Trophoblast cell (in vitro differentiated cells and primary cell): ENCODE data around the gene LRCOL1.
A peak's percentile ranks its signal among the peaks of the same experiment; 100 is the strongest.

Source experiments
- DNase-seq, 2 donors: peaks; one replicate each; pipeline ENCODE4 v3.0.0-alpha.2; 2016
- H2AFZ ChIP-seq: 2 replicates; pipeline ENCODE4 v1.6.1; 2013; ENCODE audit warnings: low read length, moderate library complexity, mild to moderate bottlenecking; ENCODE audit not compliant: insufficient read depth, poor library complexity
- H2AK5ac ChIP-seq: 2 replicates; pipeline ENCODE4 v1.6.1; 2013; ENCODE audit warnings: mild to moderate bottlenecking, low read length
- H2BK120ac ChIP-seq: 2 replicates; pipeline ENCODE4 v1.6.1; 2013; ENCODE audit warnings: low read length, mild to moderate bottlenecking, moderate library complexity; ENCODE audit not compliant: insufficient read depth, poor library complexity
- H2BK12ac ChIP-seq: 2 replicates; pipeline ENCODE4 v1.6.1; 2013; ENCODE audit warnings: mild to moderate bottlenecking, low read length, moderate library complexity
- H2BK5ac ChIP-seq: 2 replicates; pipeline ENCODE4 v1.6.1; 2013; ENCODE audit warnings: low read length, low read depth, moderate library complexity, mild to moderate bottlenecking; ENCODE audit not compliant: poor library complexity
- H3K14ac ChIP-seq: 2 replicates; pipeline ENCODE4 v1.6.1; 2013; ENCODE audit warnings: mild to moderate bottlenecking, low read length
- H3K18ac ChIP-seq: 2 replicates; pipeline ENCODE4 v1.6.1; 2013; ENCODE audit warnings: mild to moderate bottlenecking, low read length
- H3K23ac ChIP-seq: 2 replicates; pipeline ENCODE4 v1.6.1; 2013; ENCODE audit warnings: low read length
- H3K27ac ChIP-seq: 2 replicates; pipeline ENCODE4 v1.5.1; 2013; ENCODE audit warnings: low read depth, mild to moderate bottlenecking, inconsistent platforms, low read length, moderate library complexity
- H3K27me3 ChIP-seq: 2 replicates; pipeline ENCODE4 v1.6.1; 2013; ENCODE audit warnings: inconsistent platforms, mild to moderate bottlenecking, low read length, moderate library complexity; ENCODE audit not compliant: insufficient read depth
- H3K36me3 ChIP-seq, 2 experiments: 1 replicate in 1 of 2; 2 replicates in 1 of 2; pipeline ENCODE4 v1.6.1; 2013; ENCODE audit warnings: low read length in 2 of 2, mild to moderate bottlenecking in 2 of 2, moderate library complexity in 1 of 2; ENCODE audit not compliant: insufficient read depth in 2 of 2, control insufficient read depth in 1 of 2
- H3K4ac ChIP-seq: 2 replicates; pipeline ENCODE4 v1.6.1; 2013; ENCODE audit warnings: low read depth, mild to moderate bottlenecking, low read length, moderate library complexity
- H3K4me1 ChIP-seq, 2 experiments: 1 replicate in 1 of 2; 2 replicates in 1 of 2; pipeline ENCODE4 v1.6.1; 2013; ENCODE audit warnings: low read length in 2 of 2, mild to moderate bottlenecking in 2 of 2, moderate library complexity in 1 of 2; ENCODE audit not compliant: insufficient read depth in 2 of 2, control insufficient read depth in 1 of 2
- H3K4me2 ChIP-seq: 2 replicates; pipeline ENCODE4 v1.6.1; 2013; ENCODE audit warnings: inconsistent platforms, mild to moderate bottlenecking, low read length, moderate library complexity
- H3K4me3 ChIP-seq: 2 replicates; pipeline ENCODE4 v1.5.1; 2013; ENCODE audit warnings: mild to moderate bottlenecking, low read depth, low read length, inconsistent platforms
- H3K79me1 ChIP-seq: one replicate; pipeline ENCODE4 v1.6.1; 2013; ENCODE audit warnings: low read length
- H3K79me2 ChIP-seq: 2 replicates; pipeline ENCODE4 v1.6.1; 2013; ENCODE audit warnings: low read length, mild to moderate bottlenecking; ENCODE audit not compliant: control insufficient read depth, insufficient read depth, poor library complexity
- H3K9ac ChIP-seq: 2 replicates; pipeline ENCODE4 v1.6.1; 2013; ENCODE audit warnings: mild to moderate bottlenecking, low read length
- H3K9me3 ChIP-seq: 2 replicates; pipeline ENCODE4 v1.6.1; 2013; ENCODE audit warnings: low read depth, mild to moderate bottlenecking, control low read depth, inconsistent platforms, low read length; ENCODE audit not compliant: insufficient read depth
- H4K12ac ChIP-seq: 2 replicates; pipeline ENCODE4 v1.6.1; 2013; ENCODE audit warnings: low read depth, mild to moderate bottlenecking, low read length, moderate library complexity
- H4K8ac ChIP-seq: 2 replicates; pipeline ENCODE4 v1.6.1; 2013; ENCODE audit warnings: low read depth, mild to moderate bottlenecking, low read length, moderate library complexity
- H4K91ac ChIP-seq: one replicate; pipeline ENCODE4 v1.6.1; 2013; ENCODE audit warnings: low read depth, mild to moderate bottlenecking, low read length, moderate library complexity
- WGBS: extraction: QIAGEN DNeasy Blood & Tissue Kit; methylation state at CpG from one replicate; pipeline ENCODE4 v1.1.7; 2013; ENCODE audit warnings: missing lambda C conversion rate; ENCODE audit not compliant: insufficient read length, insufficient coverage; ENCODE audit errors: extremely low coverage; 5-methylcytosine and 5-hydroxymethylcytosine counted together

LRCOL1 gene

DNA sequence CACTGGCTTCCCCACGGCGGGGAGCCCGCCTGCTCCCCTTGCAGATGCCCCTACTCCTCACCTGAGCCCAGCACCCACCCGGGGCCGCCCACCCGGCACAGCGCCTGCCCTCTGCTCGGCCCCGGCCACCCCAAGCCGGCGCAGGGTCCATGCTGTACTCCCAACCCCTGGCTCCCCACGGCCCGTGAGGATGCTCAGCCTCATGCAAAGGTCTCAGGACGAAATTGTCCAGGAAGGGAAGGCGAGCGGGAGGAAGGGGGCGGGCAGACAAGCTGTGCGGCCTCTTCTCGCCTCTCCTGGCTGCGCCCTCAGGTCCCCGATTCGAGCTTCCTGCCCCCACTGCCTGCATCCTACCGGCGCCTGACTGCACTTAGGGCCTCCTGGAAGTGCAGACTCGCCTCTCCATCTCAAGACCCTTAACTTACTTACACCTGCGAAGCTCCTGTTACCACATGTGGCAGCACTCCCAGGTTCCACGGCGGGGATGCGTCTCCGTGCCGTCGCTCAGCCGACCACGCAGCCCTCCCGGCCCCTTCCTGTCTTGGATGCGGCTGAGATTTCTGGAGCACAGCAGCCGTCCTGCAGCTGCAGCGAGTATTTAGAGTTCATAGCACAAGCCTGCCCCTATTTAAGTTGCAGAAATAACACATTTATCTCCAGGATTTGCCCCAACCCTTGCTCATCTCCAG is 18.0 kb downstream of the LRCOL1 start:
- H3K9me3 ChIP-seq = peaks cover 11% of the 10 kb centered on the region
- H3K18ac ChIP-seq = no peak overlapping the region
- H4K8ac ChIP-seq = no peak overlapping the region
- H3K9ac ChIP-seq = no peak overlapping the region
- no peak overlapping the region for H3K4me3 ChIP-seq
- H3K27ac ChIP-seq = no peak overlapping the region
- H3K4ac ChIP-seq = no peak overlapping the region
- no peak overlapping the region for H4K91ac ChIP-seq
- H3K36me3 ChIP-seq = no peaks in the 10 kb centered on the region
- no peaks in the 10 kb centered on the region for H3K79me1 ChIP-seq
- no peak overlapping the region for H3K23ac ChIP-seq
- H2BK120ac ChIP-seq = no peak overlapping the region
- H3K27me3 ChIP-seq = peaks cover 6% of the 10 kb centered on the region
- no peak overlapping the region for H2AK5ac ChIP-seq
- H3K79me2 ChIP-seq = no peaks in the 10 kb centered on the region
- no peak overlapping the region for H2BK5ac ChIP-seq
- DNase-seq = no peak
- H4K12ac ChIP-seq = no peak overlapping the region
- H3K14ac ChIP-seq = no peak overlapping the region
- no CpG with 5 or more reads among the region's 38 CpGs for WGBS
- H2BK12ac ChIP-seq = no peak overlapping the region
- H3K4me2 ChIP-seq = no peak overlapping the region
- no peak overlapping the region for H2AFZ ChIP-seq
- peaks cover 0 to 4% of the 10 kb centered on the region in 2 experiments for H3K4me1 ChIP-seq

DNA sequence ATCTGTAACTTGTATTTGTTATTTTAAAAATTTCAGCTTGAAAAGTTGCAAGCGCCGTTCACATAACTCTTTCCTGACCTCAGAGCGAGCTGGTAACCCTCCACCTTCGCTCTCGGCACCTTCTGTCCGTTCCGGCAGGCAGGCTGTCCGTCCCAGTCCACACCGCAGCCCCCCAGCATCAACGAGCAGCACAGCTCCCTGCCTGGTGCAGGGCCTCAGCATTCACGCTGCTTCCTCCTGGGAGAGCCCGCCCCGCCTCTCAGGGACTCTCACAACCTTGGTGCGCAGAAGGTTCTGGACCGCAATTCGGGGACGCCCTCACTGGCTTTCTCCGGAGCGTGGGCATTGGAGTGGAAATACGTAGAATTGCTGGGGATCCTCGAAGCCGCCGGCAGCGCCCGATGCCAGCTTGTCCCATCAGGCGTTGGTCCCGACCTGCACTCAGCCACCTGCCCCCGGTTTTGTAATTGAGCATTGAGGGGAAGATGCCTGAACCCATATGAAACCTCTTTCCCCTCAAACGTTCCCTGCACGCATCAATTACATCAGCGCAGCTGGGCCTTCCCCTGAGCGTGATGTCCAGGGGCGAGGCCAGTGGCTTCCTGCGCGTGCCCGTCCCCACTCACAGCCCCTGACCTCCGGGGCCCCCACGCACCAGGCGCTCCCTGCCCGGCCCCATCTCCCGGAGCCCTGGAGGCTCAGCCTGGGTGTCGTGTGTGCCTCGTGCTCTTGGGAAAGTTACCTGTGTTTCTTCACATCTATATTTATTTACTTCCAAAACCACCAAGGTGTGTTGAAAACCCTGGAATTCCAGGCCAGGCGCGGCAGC is 19.1 kb downstream of the LRCOL1 start:
- H3K27me3 ChIP-seq = peaks cover 9% of the 10 kb centered on the region
- no peak overlapping the region for H4K91ac ChIP-seq
- H3K4me2 ChIP-seq = no peak overlapping the region
- no peaks in the 10 kb centered on the region for H3K79me2 ChIP-seq
- peaks cover 0 to 3% of the 10 kb centered on the region in 2 experiments for H3K4me1 ChIP-seq
- H3K9me3 ChIP-seq = peaks cover 16% of the 10 kb centered on the region
- H3K14ac ChIP-seq = no peak overlapping the region
- no peak overlapping the region for H2AFZ ChIP-seq
- H2AK5ac ChIP-seq = no peak overlapping the region
- H3K18ac ChIP-seq = no peak overlapping the region
- H2BK5ac ChIP-seq = no peak overlapping the region
- H3K9ac ChIP-seq = no peak overlapping the region
- H3K4me3 ChIP-seq = no peak overlapping the region
- no peak overlapping the region for H3K27ac ChIP-seq
- H3K79me1 ChIP-seq = no peaks in the 10 kb centered on the region
- H2BK12ac ChIP-seq = no peak overlapping the region
- peak in 1 of 2 donors; percentile 17 for DNase-seq
- no peak overlapping the region for H3K4ac ChIP-seq
- H4K12ac ChIP-seq = no peak overlapping the region
- no peak overlapping the region for H2BK120ac ChIP-seq
- WGBS = no CpG with 5 or more reads among the region's 45 CpGs
- no peaks in the 10 kb centered on the region for H3K36me3 ChIP-seq
- H4K8ac ChIP-seq = no peak overlapping the region
- no peak overlapping the region for H3K23ac ChIP-seq

GRCh38 chr12:132588821-132589669 is 21.3 kb downstream of the LRCOL1 start:
- no peak overlapping the region for H3K23ac ChIP-seq
- WGBS = no CpG with 5 or more reads among the region's 19 CpGs
- peaks cover 14% of the 10 kb centered on the region for H3K9me3 ChIP-seq

DNA sequence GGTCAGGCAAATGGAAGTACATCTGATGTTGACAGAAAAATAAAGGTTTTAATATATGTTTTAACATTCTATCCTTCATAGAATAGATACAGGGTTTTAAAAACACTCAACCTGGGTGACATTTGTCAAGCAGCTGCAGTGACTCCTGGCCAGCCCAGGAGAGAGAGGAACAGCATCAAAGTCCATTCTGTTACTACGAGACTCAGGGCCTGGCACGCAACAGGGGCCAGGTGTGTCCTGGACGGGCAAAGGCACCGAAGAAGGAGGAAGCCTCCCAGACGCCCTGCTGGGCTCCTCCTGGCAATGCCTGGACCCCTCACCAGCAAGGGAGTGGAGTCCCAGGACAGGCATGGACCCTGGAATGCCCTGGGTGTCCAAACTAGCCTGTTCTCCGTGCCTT is 22.1 kb downstream of the LRCOL1 start:
- no peak overlapping the region for H3K18ac ChIP-seq
- no CpG with 5 or more reads among the region's 6 CpGs for WGBS
- no peak overlapping the region for H3K4me2 ChIP-seq
- no peak overlapping the region for H4K91ac ChIP-seq
- H3K23ac ChIP-seq = no peak overlapping the region
- no peak overlapping the region for H2AK5ac ChIP-seq
- no peak overlapping the region for H2BK5ac ChIP-seq
- H2BK120ac ChIP-seq = no peak overlapping the region
- H3K9me3 ChIP-seq = peaks cover 14% of the 10 kb centered on the region
- H3K79me2 ChIP-seq = no peaks in the 10 kb centered on the region
- H3K4ac ChIP-seq = no peak overlapping the region
- DNase-seq = no peak
- H3K27me3 ChIP-seq = peaks cover 15% of the 10 kb centered on the region
- H4K8ac ChIP-seq = no peak overlapping the region
- H3K4me1 ChIP-seq = no peaks in the 10 kb centered on the region
- H3K27ac ChIP-seq = no peak overlapping the region
- no peak overlapping the region for H3K14ac ChIP-seq
- H4K12ac ChIP-seq = no peak overlapping the region
- H2AFZ ChIP-seq = no peak overlapping the region
- H3K9ac ChIP-seq = no peak overlapping the region
- H3K4me3 ChIP-seq = no peak overlapping the region
- no peak overlapping the region for H2BK12ac ChIP-seq
- H3K79me1 ChIP-seq = no peaks in the 10 kb centered on the region
- no peaks in the 10 kb centered on the region for H3K36me3 ChIP-seq

More at GRCh38 chr12:132588821-132589669, 21.3 kb downstream of the LRCOL1 start:
- Histone ChIP-seq H3K36me3 (no peaks in the 10 kb centered on the region), H3K4me3 (no peak overlapping the region), H3K27ac (no peak overlapping the region), H3K4me1 (no peaks in the 10 kb centered on the region), H2BK12ac (no peak overlapping the region), H3K14ac (no peak overlapping the region), H3K4ac (no peak overlapping the region), H3K4me2 (no peak overlapping the region), H2AK5ac (no peak overlapping the region), H3K79me2 (no peaks in the 10 kb centered on the region), H2BK5ac (no peak overlapping the region), H4K12ac (no peak overlapping the region), H2AFZ (no peak overlapping the region), H3K79me1 (no peaks in the 10 kb centered on the region), H2BK120ac (no peak overlapping the region), H4K8ac (no peak overlapping the region), H3K9ac (no peak overlapping the region), H4K91ac (no peak overlapping the region), H3K27me3 (peaks cover 10% of the 10 kb centered on the region), H3K18ac (no peak overlapping the region)
- peak; percentile 97 for DNase-seq
